Measurements from ENCODE around the gene ARL8A. TPM values are rescaled to one million over a fixed set of nuclear protein-coding genes. Genes with fewer than 3 reads are reported as not detected.

ARL8A gene
- polyA plus RNA-seq, 1 experiment: 58.0 TPM

- H3K27me3 ChIP-seq (ENCODE audit: control insufficient read depth, insufficient read depth, low read length): no peaks in the 10 kb centered on the region
- H3K27ac ChIP-seq (ENCODE audit: low read depth, low read length): peak overlapping the region; percentile 31
- H3K4me3 ChIP-seq (ENCODE audit: low read depth, low read length): no peak overlapping the region
- no peak for TF ChIP-seq CTCF (IDR thresholded peaks at IDR 0.05; ENCODE audit: low read depth, low read length)
- ChIA-PET POLR2A (interaction anchor here (1.0 kb wide), 1 partner anchor 98 kb away, joined by 3 read pairs; no protein-coding TSS in a partner anchor), CTCF (interaction anchor here (0.6 to 3.9 kb wide), 5 partner anchors 8 to 132 kb away, joined by 3 to 43 read pairs (median 3); partner anchors contain the start of gene GPR37L1)
- no peaks in the 10 kb centered on the region; the same call in 1 of the 2 replicates for H3K9me3 ChIP-seq (ENCODE audit: control insufficient read depth, insufficient read depth, low read length)
- DNase-seq (ENCODE audit: low read depth, low spot score): no peak
Measured at GRCh38 chr1:202131956-202132821, 12.3 kb downstream of the ARL8A start.

- H3K4me3 ChIP-seq (ENCODE audit: low read depth, low read length): no peak overlapping the region
- H3K27me3 ChIP-seq (ENCODE audit: control insufficient read depth, insufficient read depth, low read length): peaks cover 6% of the 10 kb centered on the region
- CTCF ChIA-PET: interaction anchor here (0.6 to 1.7 kb wide), 5 partner anchors 9 to 131 kb away, joined by 3 to 7 read pairs (median 3); no protein-coding TSS in a partner anchor
- POLR2A ChIA-PET: no interaction called here
- H3K27ac ChIP-seq (ENCODE audit: low read depth, low read length): no peak overlapping the region
- H3K9me3 ChIP-seq (ENCODE audit: control insufficient read depth, insufficient read depth, low read length): no peaks in the 10 kb centered on the region; the same call in 1 of the 2 replicates
- no peak for DNase-seq (ENCODE audit: low read depth, low spot score)
- TF ChIP-seq CTCF (IDR thresholded peaks at IDR 0.05; ENCODE audit: low read depth, low read length): no peak
Measured at GRCh38 chr1:202130816-202131522, 13.6 kb downstream of the ARL8A start.

- ChIA-PET CTCF (interaction anchor here (0.7 to 0.8 kb wide), 2 partner anchors 11 to 121 kb away, joined by 3 read pairs; no protein-coding TSS in a partner anchor), POLR2A (no interaction called here)
- peaks cover 10% of the 10 kb centered on the region for H3K27me3 ChIP-seq (ENCODE audit: control insufficient read depth, insufficient read depth, low read length)
- H3K9me3 ChIP-seq (ENCODE audit: control insufficient read depth, insufficient read depth, low read length): no peaks in the 10 kb centered on the region; the same call in 1 of the 2 replicates
- no peak overlapping the region for H3K4me3 ChIP-seq (ENCODE audit: low read depth, low read length)
- TF ChIP-seq CTCF (IDR thresholded peaks at IDR 0.05; ENCODE audit: low read depth, low read length): no peak
- no peak overlapping the region for H3K27ac ChIP-seq (ENCODE audit: low read depth, low read length)
- no peak for DNase-seq (ENCODE audit: low read depth, low spot score)
Measured at GRCh38 chr1:202130297-202130721, 14.2 kb downstream of the ARL8A start.

- H3K4me3 ChIP-seq (ENCODE audit: low read depth, low read length): no peak overlapping the region
- POLR2A ChIA-PET: no interaction called here
- H3K9me3 ChIP-seq (ENCODE audit: control insufficient read depth, insufficient read depth, low read length): no peaks in the 10 kb centered on the region; the same call in 1 of the 2 replicates
- H3K27ac ChIP-seq (ENCODE audit: low read depth, low read length): no peak overlapping the region
- H3K27me3 ChIP-seq (ENCODE audit: control insufficient read depth, insufficient read depth, low read length): peaks cover 10% of the 10 kb centered on the region
- DNase-seq (ENCODE audit: low read depth, low spot score): no peak
- TF ChIP-seq CTCF (IDR thresholded peaks at IDR 0.05; ENCODE audit: low read depth, low read length): no peak
- CTCF ChIA-PET: interaction anchor here (0.6 to 0.8 kb wide), 3 partner anchors 10 to 123 kb away, joined by 3 to 4 read pairs (median 3); no protein-coding TSS in a partner anchor
Measured at GRCh38 chr1:202129453-202130296, 14.9 kb downstream of the ARL8A start.

All from AG04450 (cell line).